ENCODE measurements around the gene RTL10. TPM values are rescaled to one million over a fixed set of nuclear protein-coding genes. Genes with fewer than 3 reads are reported as not detected.

The RTL10 gene
- total and polyA plus RNA-seq, 2 donors (not counting 1 experiment from before 2014, with no cell fraction given), result 6.4 to 15.2 TPM

GRCh38 chr22:19895160-19895849 is 40.6 kb upstream of the RTL10 start:
- Histone ChIP-seq H3K36me3 (replicated peaks in 1 of 2; ENCODE audit: control extremely low read depth in 1 of 2, control insufficient read depth in 1 of 2, extremely low read depth in 1 of 2, insufficient read depth in 2 of 2, low read length in 1 of 2) (no peaks in the 10 kb centered on the region), H4K20me1 (ENCODE audit: control insufficient read depth, insufficient read depth, low read length, poor library complexity, severe bottlenecking) (no peaks in the 10 kb centered on the region), H2AFZ (ENCODE audit: insufficient read depth, low read depth, low read length, poor library complexity, severe bottlenecking) (no peak overlapping the region), H3K9ac (ENCODE audit: low read length) (no peak overlapping the region), H3K4me3 (ENCODE audit: control extremely low read depth in 1 of 5, extremely low read depth in 1 of 5, insufficient read depth in 1 of 5, low read depth in 2 of 5, low read length in 4 of 5) (no peak overlapping the region), H3K4me2 (replicated peaks; ENCODE audit: low read depth, low read length, poor library complexity, severe bottlenecking) (no peak overlapping the region), H3K27ac (ENCODE audit: low read length in 2 of 2) (no peak overlapping the region), H3K9me3 (ENCODE audit: control extremely low read depth in 1 of 3, control insufficient read depth in 2 of 3, insufficient read depth in 1 of 3, low read length in 2 of 3) (no peaks in the 10 kb centered on the region), H3K27me3 (replicated peaks in 1 of 4; ENCODE audit: control extremely low read depth in 1 of 4, control insufficient read depth in 3 of 4, insufficient read depth in 4 of 4, low read length in 3 of 4) (no peaks in the 10 kb centered on the region), H3K79me2 (ENCODE audit: control insufficient read depth, insufficient read depth, low read length) (no peaks in the 10 kb centered on the region), H3K4me1 (ENCODE audit: control insufficient read depth in 2 of 2, insufficient read depth in 2 of 2, low read length in 2 of 2) (peaks cover 20 to 21% of the 10 kb centered on the region in 2 donors)
- no peak for TF ChIP-seq EZH2 (IDR thresholded peaks at IDR 0.05; ENCODE audit: borderline replicate concordance, insufficient read depth, low read depth, low read length, poor library complexity, severe bottlenecking)
- TF ChIP-seq, protein P1, sequence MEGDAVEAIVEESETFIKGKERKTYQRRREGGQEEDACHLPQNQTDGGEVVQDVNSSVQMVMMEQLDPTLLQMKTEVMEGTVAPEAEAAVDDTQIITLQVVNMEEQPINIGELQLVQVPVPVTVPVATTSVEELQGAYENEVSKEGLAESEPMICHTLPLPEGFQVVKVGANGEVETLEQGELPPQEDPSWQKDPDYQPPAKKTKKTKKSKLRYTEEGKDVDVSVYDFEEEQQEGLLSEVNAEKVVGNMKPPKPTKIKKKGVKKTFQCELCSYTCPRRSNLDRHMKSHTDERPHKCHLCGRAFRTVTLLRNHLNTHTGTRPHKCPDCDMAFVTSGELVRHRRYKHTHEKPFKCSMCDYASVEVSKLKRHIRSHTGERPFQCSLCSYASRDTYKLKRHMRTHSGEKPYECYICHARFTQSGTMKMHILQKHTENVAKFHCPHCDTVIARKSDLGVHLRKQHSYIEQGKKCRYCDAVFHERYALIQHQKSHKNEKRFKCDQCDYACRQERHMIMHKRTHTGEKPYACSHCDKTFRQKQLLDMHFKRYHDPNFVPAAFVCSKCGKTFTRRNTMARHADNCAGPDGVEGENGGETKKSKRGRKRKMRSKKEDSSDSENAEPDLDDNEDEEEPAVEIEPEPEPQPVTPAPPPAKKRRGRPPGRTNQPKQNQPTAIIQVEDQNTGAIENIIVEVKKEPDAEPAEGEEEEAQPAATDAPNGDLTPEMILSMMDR (IDR thresholded peaks at IDR 0.05), result no peak
- CTCF ChIA-PET, result no interaction called here
- Mint-ChIP-seq H3K9me3 (ENCODE audit: insufficient read depth) (no peaks in the 10 kb centered on the region), H3K27me3 (no peaks in the 10 kb centered on the region), H3K4me1 (peaks cover 21% of the 10 kb centered on the region), H3K4me3 (no peak overlapping the region), H3K27ac (no peak overlapping the region)
- POLR2A ChIA-PET, result no interaction called here
- intact Hi-C loops (cut with micrococcal nuclease), result loop anchor here (10.0 kb wide), 1 partner anchor 61 kb away; no protein-coding TSS in a partner anchor
- DNase-seq (no peak), ATAC-seq (ENCODE audit: low read depth) (no peak)
- 94% methylated on average over 23 of the region's 23 CpGs for WGBS (ENCODE audit: insufficient coverage)

GRCh38 chr22:19893363-19893762 is 38.7 kb upstream of the RTL10 start:
- no peak for DNase-seq
- Histone ChIP-seq H3K4me1 (ENCODE audit: control insufficient read depth in 2 of 2, insufficient read depth in 2 of 2, low read length in 2 of 2) (peaks cover 20 to 21% of the 10 kb centered on the region in 2 donors), H3K4me2 (replicated peaks; ENCODE audit: low read depth, low read length, poor library complexity, severe bottlenecking) (no peak overlapping the region), H3K79me2 (ENCODE audit: control insufficient read depth, insufficient read depth, low read length) (no peaks in the 10 kb centered on the region), H4K20me1 (ENCODE audit: control insufficient read depth, insufficient read depth, low read length, poor library complexity, severe bottlenecking) (no peaks in the 10 kb centered on the region), H3K4me3 (ENCODE audit: control extremely low read depth in 1 of 5, extremely low read depth in 1 of 5, insufficient read depth in 1 of 5, low read depth in 2 of 5, low read length in 4 of 5) (no peak overlapping the region), H3K9me3 (ENCODE audit: control extremely low read depth in 1 of 3, control insufficient read depth in 2 of 3, insufficient read depth in 1 of 3, low read length in 2 of 3) (no peaks in the 10 kb centered on the region), H3K27ac (ENCODE audit: low read length in 2 of 2) (no peak overlapping the region), H3K36me3 (replicated peaks in 1 of 2; ENCODE audit: control extremely low read depth in 1 of 2, control insufficient read depth in 1 of 2, extremely low read depth in 1 of 2, insufficient read depth in 2 of 2, low read length in 1 of 2) (no peaks in the 10 kb centered on the region), H2AFZ (ENCODE audit: insufficient read depth, low read depth, low read length, poor library complexity, severe bottlenecking) (no peak overlapping the region), H3K9ac (ENCODE audit: low read length) (no peak overlapping the region), H3K27me3 (replicated peaks in 1 of 4; ENCODE audit: control extremely low read depth in 1 of 4, control insufficient read depth in 3 of 4, insufficient read depth in 4 of 4, low read length in 3 of 4) (no peaks in the 10 kb centered on the region)
- peaks cover 21% of the 10 kb centered on the region for H3K4me1 Mint-ChIP-seq
- CTCF ChIA-PET, result interaction anchor here (1.2 kb wide), 1 partner anchor 120 kb away, joined by 3 read pairs; no protein-coding TSS in a partner anchor
- TF ChIP-seq, protein P1 (IDR thresholded peaks at IDR 0.05), result no peak
- no peak for TF ChIP-seq EZH2 (IDR thresholded peaks at IDR 0.05; ENCODE audit: borderline replicate concordance, insufficient read depth, low read depth, low read length, poor library complexity, severe bottlenecking)
- POLR2A ChIA-PET, result no interaction called here
- intact Hi-C loops (cut with micrococcal nuclease), result loop anchor here (5.0 to 10.0 kb wide), 2 partner anchors 49 to 59 kb away; partner anchors contain the start of genes COMT and TXNRD2
- no peaks in the 10 kb centered on the region for H3K9me3 Mint-ChIP-seq (ENCODE audit: insufficient read depth)
- no peaks in the 10 kb centered on the region for H3K27me3 Mint-ChIP-seq
- H3K27ac Mint-ChIP-seq, result no peak overlapping the region
- no peak overlapping the region for H3K4me3 Mint-ChIP-seq
- WGBS (ENCODE audit: insufficient coverage), result 98% methylated on average over 15 of the region's 15 CpGs
- no peak for ATAC-seq (ENCODE audit: low read depth)

Data from B cell (primary cell).